HCT116 (cell line): ENCODE data around the gene SUGCT. TPM values are rescaled to one million over a fixed set of nuclear protein-coding genes. Genes with fewer than 3 reads are reported as not detected.

Source experiments
- ATAC-seq: fragments of 200-7000 bp; cut with Tn5 transposase; 2 replicates; pipeline ENCODE4 v1.9.1; 2020; ENCODE audit warnings: mild to moderate bottlenecking, moderate library complexity
- BruUV-seq: library from RNA; stranded (reverse); fragments of 400-500 nt; replicated peaks from 2 replicates; lab custom pipeline; 2021; lab: Mats Ljungman, UMichigan
- CTCF ChIA-PET: fragments of 300-600 bp; sonication (Branson Sonifier 250); formaldehyde crosslinking; loops from one replicate; lab custom pipeline; 2021; ENCODE audit warnings: antibody characterized with exemption; lab: Charles Lee
- POLR2A ChIA-PET: fragments of 300-600, 350-600 bp; sonication (Branson Sonifier 250); formaldehyde crosslinking; loops from one replicate; lab custom pipeline; 2021; ENCODE audit warnings: antibody characterized with exemption; lab: Charles Lee
- RAD21 ChIA-PET, 2 experiments: fragments of 300-600 bp; sonication (Branson Sonifier 250); formaldehyde crosslinking; loops; one replicate each; lab custom pipeline; 2023; ENCODE audit warnings: low total read pairs in 2 of 2; ENCODE audit not compliant: uncharacterized antibody in 2 of 2, unreplicated experiment in 2 of 2, low non-redundant PET in 1 of 2; lab: Charles Lee
- DNase-seq: peaks from one replicate; pipeline ENCODE4 v3.0.0-alpha.2; 2010; ENCODE audit warnings: low read depth, low spot score
- H2AFZ ChIP-seq: fragments of 200-600 bp; shearing (Covaris generic), sonication (generic); 2 replicates; pipeline ENCODE4 v1.6.1; 2017; ENCODE audit warnings: low read depth, mixed run types, mixed read lengths, antibody characterized with exemption, low read length; ENCODE audit not compliant: poor library complexity, severe bottlenecking
- H3K27ac ChIP-seq: 2 replicates; pipeline ENCODE4 v1.5.1; 2012; ENCODE audit warnings: low read depth, low read length
- H3K27me3 ChIP-seq: fragments of 200-600 bp; sonication (generic); 2 replicates; pipeline ENCODE4 v1.6.1; 2016; ENCODE audit warnings: mixed run types, low read length, mixed read lengths; ENCODE audit not compliant: insufficient read depth
- H3K36me3 ChIP-seq, 2 experiments: fragments of 200-500 bp in 1 of 2; fragments of 200-600 bp in 1 of 2; sonication (Bioruptor generic) in 1 of 2; sonication (generic) in 1 of 2; 2 replicates each; pipeline versions ENCODE4 v1.5.1 to v1.6.1; 2014 to 2016; ENCODE audit warnings: low read length in 2 of 2, inconsistent platforms in 1 of 2, mixed read lengths in 1 of 2, mixed run types in 1 of 2; ENCODE audit not compliant: insufficient read depth in 2 of 2, control insufficient read depth in 1 of 2
- H3K4me1 ChIP-seq, 2 experiments: fragments of 200-600 bp in 1 of 2; sonication (generic) in 1 of 2; 2 replicates each; pipeline versions ENCODE4 v1.5.1 to v1.6.1; 2012 to 2017; ENCODE audit warnings: low read length in 2 of 2, inconsistent platforms in 1 of 2, mild to moderate bottlenecking in 1 of 2, mixed read lengths in 1 of 2, mixed run types in 1 of 2, moderate library complexity in 1 of 2; ENCODE audit not compliant: insufficient read depth in 2 of 2, control insufficient read depth in 1 of 2
- H3K4me2 ChIP-seq: fragments of 200-600 bp; sonication (generic); 2 replicates; pipeline ENCODE4 v1.6.1; 2017; ENCODE audit warnings: mixed run types, low read length, mixed read lengths
- H3K4me3 ChIP-seq, 2 experiments: fragments of 200-600 bp in 1 of 2; sonication (generic) in 1 of 2; replicated peaks in 1 of 2; 2 replicates each; pipeline ENCODE4 v1.5.1; 2011 to 2016; ENCODE audit warnings: low read length in 2 of 2, control low read depth in 1 of 2, low read depth in 1 of 2, mild to moderate bottlenecking in 1 of 2, mixed read lengths in 1 of 2, mixed run types in 1 of 2
- H3K79me2 ChIP-seq: fragments of 200-600 bp; sonication (generic); 2 replicates; pipeline ENCODE4 v1.6.1; 2017; ENCODE audit warnings: mild to moderate bottlenecking, mixed run types, low read length, moderate library complexity, mixed read lengths; ENCODE audit not compliant: insufficient read depth
- H3K9ac ChIP-seq: fragments of 200-600 bp; sonication (generic); 2 replicates; pipeline ENCODE4 v1.6.1; 2016; ENCODE audit warnings: low read length, mixed read lengths
- H3K9me2 ChIP-seq: fragments of 200-600 bp; sonication (generic), shearing (Covaris generic); 2 replicates; pipeline ENCODE4 v1.6.1; 2017; ENCODE audit warnings: mixed run types, mild to moderate bottlenecking, moderate library complexity; ENCODE audit not compliant: insufficient read depth
- H3K9me3 ChIP-seq, 2 experiments: fragments of 200-500 bp in 1 of 2; fragments of 200-600 bp in 1 of 2; sonication (Bioruptor generic) in 1 of 2; sonication (generic) in 1 of 2; 2 replicates each; pipeline ENCODE4 v1.6.1; 2014 to 2017; ENCODE audit warnings: low read length in 2 of 2, mixed read lengths in 2 of 2, inconsistent platforms in 1 of 2, low read depth in 1 of 2, mild to moderate bottlenecking in 1 of 2, mixed run types in 1 of 2, moderate library complexity in 1 of 2; ENCODE audit not compliant: control insufficient read depth in 1 of 2, insufficient read depth in 1 of 2
- H4K20me1 ChIP-seq: fragments of 200-600 bp; sonication (generic), shearing (Covaris generic); 2 replicates; pipeline ENCODE4 v1.6.1; 2017; ENCODE audit warnings: mixed run types, mild to moderate bottlenecking, moderate library complexity; ENCODE audit not compliant: insufficient read depth
- CBX3 ChIP-seq: IDR thresholded peaks from 2 replicates; pipeline ENCODE4 v1.6.1; 2012; ENCODE audit warnings: low read depth
- CEBPB ChIP-seq: IDR thresholded peaks from 2 replicates; pipeline ENCODE4 v1.6.1; 2012; ENCODE audit warnings: low read depth
- ELF1 ChIP-seq: IDR thresholded peaks from 2 replicates; pipeline ENCODE4 v1.6.1; 2012; ENCODE audit warnings: low read depth, borderline replicate concordance
- EZH2 ChIP-seq: fragments of 200-600 bp; sonication (generic); IDR thresholded peaks from 2 replicates; pipeline ENCODE4 v1.6.1; 2017; ENCODE audit warnings: antibody characterized with exemption, mixed run types
- EZH2phosphoT487 ChIP-seq: fragments of 200-600 bp; IDR thresholded peaks from 2 replicates; pipeline ENCODE4 v1.6.1; 2018; ENCODE audit warnings: antibody characterized with exemption, borderline replicate concordance
- FOSL1 ChIP-seq: IDR thresholded peaks from 2 replicates; pipeline ENCODE4 v1.6.1; 2012; ENCODE audit warnings: low read depth
- RAD21 ChIP-seq: IDR thresholded peaks from 2 replicates; pipeline ENCODE4 v1.6.1; 2012; ENCODE audit warnings: low read depth, mild to moderate bottlenecking
- SP1 ChIP-seq: IDR thresholded peaks from 2 replicates; pipeline ENCODE4 v1.6.1; 2012; ENCODE audit warnings: low read depth
- SRF ChIP-seq: IDR thresholded peaks from 2 replicates; pipeline ENCODE4 v1.6.1; 2012; ENCODE audit warnings: low read depth
- TCF7L2 ChIP-seq: IDR thresholded peaks from 2 replicates; pipeline ENCODE4 v1.7.0; 2011; ENCODE audit warnings: borderline replicate concordance, inconsistent platforms; ENCODE audit not compliant: insufficient read depth, insufficient read length; ENCODE audit errors: extremely low read depth
- YY1 ChIP-seq: IDR thresholded peaks from 2 replicates; pipeline ENCODE4 v1.6.1; 2011; ENCODE audit warnings: low read length, low read depth, moderate library complexity, mild to moderate bottlenecking; ENCODE audit not compliant: insufficient replicate concordance; ENCODE audit errors: extremely low read depth
- ZNF274 ChIP-seq: fragments of 200-500 bp; sonication (Bioruptor generic); IDR thresholded peaks from 2 replicates; pipeline ENCODE4 v1.6.1; 2014; ENCODE audit warnings: mild to moderate bottlenecking, low read depth, low read length, inconsistent platforms
- intact Hi-C: fragments of 100-400 bp; cut with micrococcal nuclease; formaldehyde crosslinking; loops from 2 replicates; pipeline ENCODE4 v1.10.0; 2022
- total RNA-seq: library from RNA; stranded (reverse); gene quantifications from one replicate; pipeline ENCODE4 v1.2.1, GENCODE V29; 2021; ENCODE audit not compliant: unreplicated experiment
- TF ChIP-seq, protein P1 (sequence below): IDR thresholded peaks from 2 replicates; pipeline ENCODE4 v1.6.1; 2012
- TF ChIP-seq, protein P2 (sequence below): IDR thresholded peaks from 2 replicates; pipeline ENCODE4 v1.6.1; 2012; ENCODE audit warnings: low read depth
- TF ChIP-seq, protein P3 (sequence below), 3 experiments: fragments of 200-600 bp in 1 of 3; sonication (generic) in 1 of 3; IDR thresholded peaks in 2 of 3; conservative IDR thresholded peaks in 1 of 3; 2 replicates each; pipeline ENCODE4 v1.5.1; 2012 to 2017; ENCODE audit warnings: low read depth in 2 of 3, low read length in 2 of 3, antibody characterized with exemption in 1 of 3, borderline replicate concordance in 1 of 3, control low read depth in 1 of 3, mild to moderate bottlenecking in 1 of 3, mixed read lengths in 1 of 3, mixed run types in 1 of 3, moderate library complexity in 1 of 3; ENCODE audit not compliant: insufficient read depth in 1 of 3

SUGCT gene
- total RNA-seq, 1 experiment from 2014 or later = 4.4 TPM

DNA sequence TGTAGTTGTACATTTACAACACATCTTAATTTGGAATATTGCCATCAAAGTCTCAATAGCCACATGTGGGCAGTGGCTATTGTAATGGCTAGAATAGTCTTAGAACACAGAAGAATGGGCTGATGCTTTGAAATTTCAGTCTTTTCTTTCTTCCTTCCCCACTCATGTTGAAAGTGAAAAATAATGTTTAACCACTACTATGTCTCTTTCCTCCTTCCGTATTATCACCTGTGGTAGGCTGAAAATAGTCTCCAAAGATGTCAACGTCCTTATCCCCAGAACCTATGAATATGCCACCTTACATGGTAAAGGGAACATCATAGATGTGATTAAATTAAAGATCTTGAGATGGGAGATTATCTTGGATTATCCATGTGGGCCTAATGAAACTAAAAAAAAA is 154.0 kb downstream of the SUGCT start:
- H3K4me2 ChIP-seq = no peak overlapping the region
- H3K36me3 ChIP-seq = no peaks in the 10 kb centered on the region
- no peak overlapping the region for H3K27ac ChIP-seq
- no peaks in the 10 kb centered on the region for H3K4me1 ChIP-seq
- DNase-seq (no peak), ATAC-seq (no peak)
- no peak overlapping the region for H3K9ac ChIP-seq
- H3K9me3 ChIP-seq = no peaks in the 10 kb centered on the region
- ChIA-PET CTCF (no interaction called here), POLR2A (no interaction called here), RAD21 (no interaction called here)
- no TSS peak for BruUV-seq
- H3K9me2 ChIP-seq = no peaks in the 10 kb centered on the region
- H4K20me1 ChIP-seq = no peaks in the 10 kb centered on the region
- no peaks in the 10 kb centered on the region for H3K79me2 ChIP-seq
- no peak for TF ChIP-seq SP1
- TF ChIP-seq EZH2phosphoT487 = no peak
- no peak for TF ChIP-seq ZNF274
- TF ChIP-seq ELF1 = no peak
- no peak for TF ChIP-seq FOSL1
- no peak for TF ChIP-seq RAD21
- TF ChIP-seq CEBPB = no peak
- TF ChIP-seq, protein P1, sequence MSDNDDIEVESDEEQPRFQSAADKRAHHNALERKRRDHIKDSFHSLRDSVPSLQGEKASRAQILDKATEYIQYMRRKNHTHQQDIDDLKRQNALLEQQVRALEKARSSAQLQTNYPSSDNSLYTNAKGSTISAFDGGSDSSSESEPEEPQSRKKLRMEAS = no peak
- TF ChIP-seq, protein P2, sequence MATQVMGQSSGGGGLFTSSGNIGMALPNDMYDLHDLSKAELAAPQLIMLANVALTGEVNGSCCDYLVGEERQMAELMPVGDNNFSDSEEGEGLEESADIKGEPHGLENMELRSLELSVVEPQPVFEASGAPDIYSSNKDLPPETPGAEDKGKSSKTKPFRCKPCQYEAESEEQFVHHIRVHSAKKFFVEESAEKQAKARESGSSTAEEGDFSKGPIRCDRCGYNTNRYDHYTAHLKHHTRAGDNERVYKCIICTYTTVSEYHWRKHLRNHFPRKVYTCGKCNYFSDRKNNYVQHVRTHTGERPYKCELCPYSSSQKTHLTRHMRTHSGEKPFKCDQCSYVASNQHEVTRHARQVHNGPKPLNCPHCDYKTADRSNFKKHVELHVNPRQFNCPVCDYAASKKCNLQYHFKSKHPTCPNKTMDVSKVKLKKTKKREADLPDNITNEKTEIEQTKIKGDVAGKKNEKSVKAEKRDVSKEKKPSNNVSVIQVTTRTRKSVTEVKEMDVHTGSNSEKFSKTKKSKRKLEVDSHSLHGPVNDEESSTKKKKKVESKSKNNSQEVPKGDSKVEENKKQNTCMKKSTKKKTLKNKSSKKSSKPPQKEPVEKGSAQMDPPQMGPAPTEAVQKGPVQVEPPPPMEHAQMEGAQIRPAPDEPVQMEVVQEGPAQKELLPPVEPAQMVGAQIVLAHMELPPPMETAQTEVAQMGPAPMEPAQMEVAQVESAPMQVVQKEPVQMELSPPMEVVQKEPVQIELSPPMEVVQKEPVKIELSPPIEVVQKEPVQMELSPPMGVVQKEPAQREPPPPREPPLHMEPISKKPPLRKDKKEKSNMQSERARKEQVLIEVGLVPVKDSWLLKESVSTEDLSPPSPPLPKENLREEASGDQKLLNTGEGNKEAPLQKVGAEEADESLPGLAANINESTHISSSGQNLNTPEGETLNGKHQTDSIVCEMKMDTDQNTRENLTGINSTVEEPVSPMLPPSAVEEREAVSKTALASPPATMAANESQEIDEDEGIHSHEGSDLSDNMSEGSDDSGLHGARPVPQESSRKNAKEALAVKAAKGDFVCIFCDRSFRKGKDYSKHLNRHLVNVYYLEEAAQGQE = no peak
- TF ChIP-seq, protein P3, sequence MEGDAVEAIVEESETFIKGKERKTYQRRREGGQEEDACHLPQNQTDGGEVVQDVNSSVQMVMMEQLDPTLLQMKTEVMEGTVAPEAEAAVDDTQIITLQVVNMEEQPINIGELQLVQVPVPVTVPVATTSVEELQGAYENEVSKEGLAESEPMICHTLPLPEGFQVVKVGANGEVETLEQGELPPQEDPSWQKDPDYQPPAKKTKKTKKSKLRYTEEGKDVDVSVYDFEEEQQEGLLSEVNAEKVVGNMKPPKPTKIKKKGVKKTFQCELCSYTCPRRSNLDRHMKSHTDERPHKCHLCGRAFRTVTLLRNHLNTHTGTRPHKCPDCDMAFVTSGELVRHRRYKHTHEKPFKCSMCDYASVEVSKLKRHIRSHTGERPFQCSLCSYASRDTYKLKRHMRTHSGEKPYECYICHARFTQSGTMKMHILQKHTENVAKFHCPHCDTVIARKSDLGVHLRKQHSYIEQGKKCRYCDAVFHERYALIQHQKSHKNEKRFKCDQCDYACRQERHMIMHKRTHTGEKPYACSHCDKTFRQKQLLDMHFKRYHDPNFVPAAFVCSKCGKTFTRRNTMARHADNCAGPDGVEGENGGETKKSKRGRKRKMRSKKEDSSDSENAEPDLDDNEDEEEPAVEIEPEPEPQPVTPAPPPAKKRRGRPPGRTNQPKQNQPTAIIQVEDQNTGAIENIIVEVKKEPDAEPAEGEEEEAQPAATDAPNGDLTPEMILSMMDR (IDR thresholded peaks at IDR 0.05 in 2 of 3, conservative IDR thresholded peaks at IDR 0.05 in 1 of 3; ENCODE audit: borderline replicate concordance in 1 of 3, insufficient read depth in 1 of 3, low read depth in 2 of 3, low read length in 2 of 3) = no peak
- TF ChIP-seq TCF7L2 = no peak
- TF ChIP-seq SRF = no peak
- no peak for TF ChIP-seq CBX3
- TF ChIP-seq YY1 = no peak
- no peak for TF ChIP-seq EZH2
- no peak overlapping the region for H2AFZ ChIP-seq
- H3K27me3 ChIP-seq = no peaks in the 10 kb centered on the region
- intact Hi-C loops = no loop called here
- no peak overlapping the region for H3K4me3 ChIP-seq
